Fibroblast of the aortic adventitia (primary cell): Measurements from ENCODE around the gene LRRC58. TPM values are rescaled to one million over a fixed set of nuclear protein-coding genes. Genes with fewer than 3 reads are reported as not detected.

ENCODE experiments used
- DNase-seq: peaks from one replicate; pipeline ENCODE4 v3.0.0-alpha.2; 2010; ENCODE audit warnings: low read depth
- H3K4me3 ChIP-seq: 2 replicates; pipeline ENCODE4 v1.5.1; 2011; ENCODE audit warnings: low read depth, mild to moderate bottlenecking, control low read depth, low read length, moderate library complexity
- CTCF ChIP-seq: IDR thresholded peaks from 2 replicates; pipeline ENCODE4 v1.5.1; 2011; ENCODE audit warnings: mild to moderate bottlenecking, low read length, control low read depth, inconsistent platforms; ENCODE audit not compliant: insufficient read depth
- total RNA-seq: library from RNA; depleted of rRNA; stranded (reverse); fragments of >200 nt; gene quantifications from 2 replicates; pipeline ENCODE4 v1.2.3, GENCODE V29; 2012; ENCODE audit warnings: low replicate concordance

The LRRC58 gene
- total RNA-seq, 1 donor, result 56.1 TPM

- no peak overlapping the region for H3K4me3 ChIP-seq
- DNase-seq, result no peak
- no peak for TF ChIP-seq CTCF
These were observed 21.3 kb upstream of the LRRC58 start for GRCh38 chr3:120370463-120370862.

- no peak for TF ChIP-seq CTCF
- no peak overlapping the region for H3K4me3 ChIP-seq
- DNase-seq, result no peak
These were observed 19.9 kb upstream of the LRRC58 start for GRCh38 chr3:120369037-120369467.

GRCh38 chr3:120368172-120368571 lies 19.0 kb upstream of the LRRC58 start:
- H3K4me3 ChIP-seq, result no peak overlapping the region
- TF ChIP-seq CTCF, result no peak
- no peak for DNase-seq

GRCh38 chr3:120364821-120365220 lies 15.7 kb upstream of the LRRC58 start:
- peak; percentile 16 for DNase-seq
- TF ChIP-seq CTCF, result no peak
- H3K4me3 ChIP-seq, result no peak overlapping the region

- no peak for TF ChIP-seq CTCF
- H3K4me3 ChIP-seq, result no peak overlapping the region
- DNase-seq, result no peak
These were observed 14.9 kb upstream of the LRRC58 start for GRCh38 chr3:120364101-120364500.

GRCh38 chr3:120357807-120358206 lies 8.7 kb upstream of the LRRC58 start:
- no peak overlapping the region for H3K4me3 ChIP-seq
- TF ChIP-seq CTCF, result no peak
- no peak for DNase-seq

GRCh38 chr3:120355486-120355885 lies 6.3 kb upstream of the LRRC58 start:
- no peak for TF ChIP-seq CTCF
- no peak for DNase-seq
- H3K4me3 ChIP-seq, result no peak overlapping the region
